Lung (tissue), 12 donors: Measurements from ENCODE around the gene FBXO4. TPM values are rescaled to one million over a fixed set of nuclear protein-coding genes. Genes with fewer than 3 reads are reported as not detected.
"Not testable (repeated sequence)": the region's sequence is repeated elsewhere in the genome, so short reads cannot be mapped to it uniquely, and the experiment has no call there.

Source experiments
- ATAC-seq: fragments of 200-7000 bp; cut with Tn5 transposase; one replicate; pipeline ENCODE4 v1.9.1; 2020; ENCODE audit warnings: moderate number of reproducible peaks; ENCODE audit not compliant: insufficient read depth, low FRiP score
- DNase-seq, 3 donors: peaks; one replicate each; pipeline ENCODE4 v3.0.0-alpha.2; 2013 to 2017
- H3K27ac ChIP-seq, 2 donors: one replicate each; pipeline ENCODE4 v1.5.1; 2013; ENCODE audit warnings: mild to moderate bottlenecking in 2 of 2, moderate library complexity in 2 of 2, control low read depth in 1 of 2, inconsistent platforms in 1 of 2, low read depth in 1 of 2, low read length in 1 of 2
- H3K27me3 ChIP-seq, 3 donors: one replicate each; pipeline ENCODE4 v1.5.1; 2013; ENCODE audit warnings: low read length in 2 of 3; ENCODE audit not compliant: control insufficient read depth in 3 of 3, insufficient read depth in 3 of 3
- H3K36me3 ChIP-seq, 4 donors: one replicate each; pipeline ENCODE4 v1.5.1; 2013; ENCODE audit warnings: low read length in 4 of 4, mild to moderate bottlenecking in 1 of 4, moderate library complexity in 1 of 4; ENCODE audit not compliant: control insufficient read depth in 4 of 4, insufficient read depth in 4 of 4
- H3K4me1 ChIP-seq, 5 donors: one replicate each; pipeline ENCODE4 v1.5.1; 2013; ENCODE audit warnings: low read length in 5 of 5, mild to moderate bottlenecking in 2 of 5, moderate library complexity in 1 of 5; ENCODE audit not compliant: control insufficient read depth in 5 of 5, insufficient read depth in 5 of 5
- H3K4me3 ChIP-seq: one replicate; pipeline ENCODE4 v1.5.1; 2013; ENCODE audit warnings: mild to moderate bottlenecking, control low read depth, moderate library complexity
- H3K9ac ChIP-seq, 2 donors: one replicate each; pipeline ENCODE4 v1.5.1; 2013; ENCODE audit warnings: low read length in 2 of 2, control low read depth in 1 of 2; ENCODE audit not compliant: insufficient read depth in 1 of 2
- H3K9me3 ChIP-seq, 4 donors: one replicate each; pipeline ENCODE4 v1.5.1; 2013; ENCODE audit warnings: low read length in 3 of 4, mild to moderate bottlenecking in 1 of 4, moderate library complexity in 1 of 4; ENCODE audit not compliant: control insufficient read depth in 4 of 4, insufficient read depth in 3 of 4
- WGBS, 2 donors: extraction: QIAGEN DNeasy Blood & Tissue Kit; methylation state at CpG; one replicate each; pipeline ENCODE4 v1.1.7; 2013; 5-methylcytosine and 5-hydroxymethylcytosine counted together
- polyA plus RNA-seq, 2 donors: library from polyadenylated mRNA; stranded (reverse); fragments of 200-250 nt; gene quantifications; one replicate each; pipeline ENCODE4 v1.2.1, GENCODE V29; 2013
- total RNA-seq, 2 donors: library from RNA; depleted of rRNA in 1 of 2; stranded (reverse); fragments of >200 nt in 1 of 2; gene quantifications; one replicate each; pipeline ENCODE4 v1.2.1, GENCODE V29; 2014 to 2021
- TF ChIP-seq, protein P1 (sequence below): IDR thresholded peaks from 2 replicates; pipeline ENCODE4 v1.5.1; 2012; ENCODE audit warnings: mild to moderate bottlenecking; ENCODE audit errors: control extremely low read depth, extremely low read depth
- donor health status: control.
- donor health status: control.
- donor health status: Bipolar disorder and iron deficiency.
- donor health status: healthy.
- donor health status: DM: yes; HTN: yes; CAD: no.

FBXO4 gene
- total and polyA plus RNA-seq, 4 donors, result 7.7 to 19.3 (median 13.7) TPM

DNA sequence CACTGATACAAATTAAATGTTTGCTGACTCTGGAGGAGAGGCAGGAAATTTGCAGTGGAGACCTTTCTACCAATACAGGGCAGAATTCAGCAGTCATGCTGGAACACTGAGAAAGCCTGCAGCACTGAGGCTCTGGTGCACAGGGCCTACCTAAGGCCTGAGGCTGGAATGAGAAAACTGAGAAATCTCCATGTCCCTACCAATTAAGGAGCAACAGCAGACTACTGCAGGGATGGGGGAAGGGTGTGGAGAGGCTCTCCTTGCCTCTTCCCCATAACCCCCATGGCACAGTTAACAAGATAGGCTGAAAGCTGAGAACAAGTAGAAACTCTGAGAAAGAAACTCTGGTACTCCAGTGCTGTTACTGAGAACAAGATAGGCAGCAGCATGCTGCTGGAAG lies 10.5 kb downstream of the FBXO4 start:
- Histone ChIP-seq H3K9ac (no peak overlapping the region), H3K27me3 (no peaks in the 10 kb centered on the region), H3K9me3 (no peaks in the 10 kb centered on the region), H3K4me1 (no peaks in the 10 kb centered on the region), H3K27ac (no peak overlapping the region), H3K4me3 (no peak overlapping the region), H3K36me3 (peaks cover 0 to 6% (median 5%) of the 10 kb centered on the region in 4 donors)
- TF ChIP-seq, protein P1, sequence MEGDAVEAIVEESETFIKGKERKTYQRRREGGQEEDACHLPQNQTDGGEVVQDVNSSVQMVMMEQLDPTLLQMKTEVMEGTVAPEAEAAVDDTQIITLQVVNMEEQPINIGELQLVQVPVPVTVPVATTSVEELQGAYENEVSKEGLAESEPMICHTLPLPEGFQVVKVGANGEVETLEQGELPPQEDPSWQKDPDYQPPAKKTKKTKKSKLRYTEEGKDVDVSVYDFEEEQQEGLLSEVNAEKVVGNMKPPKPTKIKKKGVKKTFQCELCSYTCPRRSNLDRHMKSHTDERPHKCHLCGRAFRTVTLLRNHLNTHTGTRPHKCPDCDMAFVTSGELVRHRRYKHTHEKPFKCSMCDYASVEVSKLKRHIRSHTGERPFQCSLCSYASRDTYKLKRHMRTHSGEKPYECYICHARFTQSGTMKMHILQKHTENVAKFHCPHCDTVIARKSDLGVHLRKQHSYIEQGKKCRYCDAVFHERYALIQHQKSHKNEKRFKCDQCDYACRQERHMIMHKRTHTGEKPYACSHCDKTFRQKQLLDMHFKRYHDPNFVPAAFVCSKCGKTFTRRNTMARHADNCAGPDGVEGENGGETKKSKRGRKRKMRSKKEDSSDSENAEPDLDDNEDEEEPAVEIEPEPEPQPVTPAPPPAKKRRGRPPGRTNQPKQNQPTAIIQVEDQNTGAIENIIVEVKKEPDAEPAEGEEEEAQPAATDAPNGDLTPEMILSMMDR, result no peak
- ATAC-seq, result no peak
- DNase-seq, result no peak

DNA sequence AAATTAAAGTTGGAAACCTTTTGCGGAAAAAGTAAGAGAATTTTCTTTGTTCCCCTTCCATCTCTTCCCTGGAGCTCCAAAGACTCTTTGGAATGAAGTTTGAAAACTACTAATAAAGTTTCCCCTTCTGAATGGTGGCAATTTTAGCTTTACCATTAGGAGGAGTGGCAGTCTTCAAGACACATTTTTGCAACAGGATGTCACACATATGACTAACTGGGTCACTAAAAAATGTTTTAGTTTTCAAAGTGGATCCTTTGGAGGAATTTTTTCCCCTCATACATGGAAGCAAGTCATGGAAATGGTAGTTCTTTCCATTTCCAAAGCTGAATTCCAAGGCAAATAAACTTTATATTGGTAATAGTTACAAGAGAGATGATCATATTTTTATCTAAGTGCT lies 15.6 kb downstream of the FBXO4 start:
- peaks cover 0 to 4% (median 1%) of the 10 kb centered on the region in 4 donors for H3K36me3 ChIP-seq
- TF ChIP-seq, protein P1, result no peak
- DNase-seq (no peak), ATAC-seq (no peak)
- no peak overlapping the region for H3K27ac ChIP-seq
- H3K9me3 ChIP-seq, result no peaks in the 10 kb centered on the region
- no peak overlapping the region for H3K9ac ChIP-seq
- H3K4me3 ChIP-seq, result no peak overlapping the region
- no peaks in the 10 kb centered on the region for H3K4me1 ChIP-seq
- WGBS, 2 donors, result 94 to 96% methylated on average over 1 of the region's 1 CpG
- no peaks in the 10 kb centered on the region for H3K27me3 ChIP-seq

DNA sequence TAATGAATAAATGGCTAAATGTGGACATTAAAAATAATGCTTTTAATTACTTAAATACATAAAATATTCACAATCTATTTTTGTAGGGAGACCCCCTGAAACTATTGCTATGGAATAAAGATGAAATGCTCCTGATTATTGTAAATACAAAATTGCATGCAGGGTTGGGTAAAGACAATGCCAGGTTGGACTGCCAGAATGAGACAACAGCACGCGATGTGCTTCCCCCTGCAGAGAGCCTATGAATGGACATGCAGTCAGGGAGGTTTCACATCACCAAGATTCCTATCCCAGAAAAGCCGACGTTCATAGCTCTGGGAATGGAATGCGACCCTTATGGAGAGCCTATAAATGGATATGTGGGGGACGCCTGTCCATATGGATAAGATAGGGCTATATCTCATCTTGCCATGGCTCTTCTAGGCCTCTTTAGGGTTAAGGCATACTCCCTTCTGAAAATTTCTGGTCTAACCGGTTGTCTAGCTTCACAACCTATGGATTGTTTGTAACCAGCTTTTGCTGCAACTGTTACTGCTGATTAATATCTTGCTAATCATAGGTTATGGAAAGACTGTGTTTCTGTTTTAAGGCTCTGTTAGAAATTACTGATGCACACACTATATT lies 20.4 kb downstream of the FBXO4 start:
- H3K36me3 ChIP-seq, H3K27me3 ChIP-seq, ATAC-seq, DNase-seq, H3K4me1 ChIP-seq, H3K9me3 ChIP-seq, H3K4me3 ChIP-seq, H3K9ac ChIP-seq, H3K27ac ChIP-seq: not testable (repeated sequence)
- WGBS, 2 donors, result 91 to 92% methylated on average over 7 of the region's 7 CpGs

DNA sequence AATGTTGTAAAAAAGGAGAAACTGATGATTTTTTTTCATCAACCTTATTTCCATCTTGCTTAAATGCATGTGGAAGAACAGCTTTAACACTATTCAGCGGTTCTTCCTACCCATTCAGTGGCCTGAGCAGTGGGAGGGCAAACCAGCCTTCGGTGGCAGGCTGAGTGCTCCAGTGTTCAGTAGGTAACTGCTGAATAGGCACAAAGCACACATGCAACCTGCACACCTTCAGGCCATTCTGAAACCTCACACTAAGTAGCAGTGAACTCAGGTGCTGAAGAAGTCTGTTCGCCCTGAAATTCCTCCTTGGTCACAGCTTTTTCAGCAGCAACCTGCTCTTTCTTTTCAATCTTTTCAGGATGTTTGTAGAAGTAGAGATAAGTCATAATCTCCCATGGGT lies 26.1 kb downstream of the FBXO4 start:
- Histone ChIP-seq H3K9me3 (no peaks in the 10 kb centered on the region), H3K9ac (no peak overlapping the region), H3K4me1 (no peaks in the 10 kb centered on the region), H3K27ac (no peak overlapping the region), H3K4me3 (no peak overlapping the region), H3K36me3 (no peaks in the 10 kb centered on the region), H3K27me3 (no peaks in the 10 kb centered on the region)
- ATAC-seq (no peak), DNase-seq (no peak)
- 70 to 80% methylated on average over 3 of the region's 3 CpGs for WGBS, 2 donors
- TF ChIP-seq, protein P1, result no peak
